ENCODE measurements around the gene EPB41. TPM values are rescaled to one million over a fixed set of nuclear protein-coding genes. Genes with fewer than 3 reads are reported as not detected.
"Not testable (repeated sequence)": the region's sequence is repeated elsewhere in the genome, so short reads cannot be mapped to it uniquely, and the experiment has no call there.

EPB41 gene
- total RNA-seq, 4 donors from 2014 or later, result 16.7 to 30.8 (median 21.7) TPM

DNA sequence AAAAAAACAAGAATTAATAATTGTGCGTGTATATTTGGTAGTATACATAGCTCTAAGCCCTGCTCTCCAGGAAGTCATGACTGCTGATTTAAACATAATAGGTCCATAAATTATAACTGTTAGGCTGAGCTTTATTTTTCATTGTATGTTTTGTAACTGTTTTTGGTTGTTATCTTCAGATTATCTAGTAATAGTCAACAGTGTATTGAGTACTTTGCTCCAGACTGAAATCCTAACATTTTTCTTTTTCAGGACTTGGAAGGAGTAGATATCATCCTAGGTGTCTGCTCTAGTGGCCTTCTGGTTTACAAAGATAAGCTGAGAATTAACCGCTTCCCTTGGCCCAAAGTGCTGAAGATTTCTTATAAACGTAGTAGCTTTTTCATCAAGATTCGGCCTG is 118.5 kb downstream of the EPB41 start:
- Histone ChIP-seq H3K4me3 (no peak overlapping the region), H3K9me3 (no peaks in the 10 kb centered on the region), H3K36me3 (peaks cover 0 to 16% of the 10 kb centered on the region in 2 donors), H3K4me1 (no peaks in the 10 kb centered on the region), H3K27ac (no peak overlapping the region), H3K27me3 (no peaks in the 10 kb centered on the region)
- WGBS, 2 donors (ENCODE audit: low coverage in 1 of 2), result 90 to 91% methylated on average over 4 of the region's 4 CpGs
- no peak for ATAC-seq
- TF ChIP-seq EP300 (IDR thresholded peaks at IDR 0.05) (no peak), POLR2A (IDR thresholded peaks at IDR 0.05) (no peak), POLR2AphosphoS5 (IDR thresholded peaks at IDR 0.05) (no peak)
- TF ChIP-seq, protein P1, sequence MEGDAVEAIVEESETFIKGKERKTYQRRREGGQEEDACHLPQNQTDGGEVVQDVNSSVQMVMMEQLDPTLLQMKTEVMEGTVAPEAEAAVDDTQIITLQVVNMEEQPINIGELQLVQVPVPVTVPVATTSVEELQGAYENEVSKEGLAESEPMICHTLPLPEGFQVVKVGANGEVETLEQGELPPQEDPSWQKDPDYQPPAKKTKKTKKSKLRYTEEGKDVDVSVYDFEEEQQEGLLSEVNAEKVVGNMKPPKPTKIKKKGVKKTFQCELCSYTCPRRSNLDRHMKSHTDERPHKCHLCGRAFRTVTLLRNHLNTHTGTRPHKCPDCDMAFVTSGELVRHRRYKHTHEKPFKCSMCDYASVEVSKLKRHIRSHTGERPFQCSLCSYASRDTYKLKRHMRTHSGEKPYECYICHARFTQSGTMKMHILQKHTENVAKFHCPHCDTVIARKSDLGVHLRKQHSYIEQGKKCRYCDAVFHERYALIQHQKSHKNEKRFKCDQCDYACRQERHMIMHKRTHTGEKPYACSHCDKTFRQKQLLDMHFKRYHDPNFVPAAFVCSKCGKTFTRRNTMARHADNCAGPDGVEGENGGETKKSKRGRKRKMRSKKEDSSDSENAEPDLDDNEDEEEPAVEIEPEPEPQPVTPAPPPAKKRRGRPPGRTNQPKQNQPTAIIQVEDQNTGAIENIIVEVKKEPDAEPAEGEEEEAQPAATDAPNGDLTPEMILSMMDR (IDR thresholded peaks at IDR 0.05), result no peak

DNA sequence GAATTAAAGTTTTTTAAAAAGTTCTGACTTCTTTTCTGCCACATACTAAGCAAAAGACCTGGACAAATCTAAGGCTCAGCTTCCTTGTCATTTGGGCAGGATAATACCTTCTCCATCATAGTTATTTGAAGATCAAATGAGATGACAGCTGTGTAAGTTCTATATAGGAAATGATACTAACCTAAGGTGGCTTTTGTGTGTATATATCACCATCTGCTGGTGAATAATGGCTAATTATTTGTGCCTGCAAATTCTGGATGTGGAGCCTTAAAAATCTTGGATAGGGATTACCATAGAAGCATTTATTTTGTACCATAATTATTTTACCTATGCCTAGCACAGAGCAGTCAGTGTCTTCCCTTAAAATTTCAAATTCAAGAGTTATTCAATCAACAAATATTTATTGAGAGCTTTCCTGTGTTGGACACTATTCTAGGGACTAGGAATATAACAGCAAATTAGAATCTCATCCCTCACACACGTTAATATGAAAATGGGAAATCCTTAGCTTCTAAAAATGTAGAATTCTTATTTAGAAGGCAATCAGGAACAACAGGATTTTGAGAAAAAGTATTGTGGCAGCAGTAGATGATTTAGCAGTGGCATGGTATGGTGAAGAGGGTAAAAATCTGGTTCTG is 119.6 kb downstream of the EPB41 start:
- Histone ChIP-seq H3K4me3 (no peak overlapping the region), H3K27ac (no peak overlapping the region), H3K27me3 (no peaks in the 10 kb centered on the region), H3K9me3 (no peaks in the 10 kb centered on the region), H3K4me1 (no peaks in the 10 kb centered on the region), H3K36me3 (peaks cover 0 to 16% of the 10 kb centered on the region in 2 donors)
- WGBS, 2 donors (ENCODE audit: low coverage in 1 of 2), result 56 to 75% methylated on average over 1 of the region's 1 CpG
- ATAC-seq, result no peak
- TF ChIP-seq, protein P1 (IDR thresholded peaks at IDR 0.05), result peak; percentile 48 to 79 (median 76)
- TF ChIP-seq POLR2AphosphoS5 (IDR thresholded peaks at IDR 0.05), result no peak

DNA sequence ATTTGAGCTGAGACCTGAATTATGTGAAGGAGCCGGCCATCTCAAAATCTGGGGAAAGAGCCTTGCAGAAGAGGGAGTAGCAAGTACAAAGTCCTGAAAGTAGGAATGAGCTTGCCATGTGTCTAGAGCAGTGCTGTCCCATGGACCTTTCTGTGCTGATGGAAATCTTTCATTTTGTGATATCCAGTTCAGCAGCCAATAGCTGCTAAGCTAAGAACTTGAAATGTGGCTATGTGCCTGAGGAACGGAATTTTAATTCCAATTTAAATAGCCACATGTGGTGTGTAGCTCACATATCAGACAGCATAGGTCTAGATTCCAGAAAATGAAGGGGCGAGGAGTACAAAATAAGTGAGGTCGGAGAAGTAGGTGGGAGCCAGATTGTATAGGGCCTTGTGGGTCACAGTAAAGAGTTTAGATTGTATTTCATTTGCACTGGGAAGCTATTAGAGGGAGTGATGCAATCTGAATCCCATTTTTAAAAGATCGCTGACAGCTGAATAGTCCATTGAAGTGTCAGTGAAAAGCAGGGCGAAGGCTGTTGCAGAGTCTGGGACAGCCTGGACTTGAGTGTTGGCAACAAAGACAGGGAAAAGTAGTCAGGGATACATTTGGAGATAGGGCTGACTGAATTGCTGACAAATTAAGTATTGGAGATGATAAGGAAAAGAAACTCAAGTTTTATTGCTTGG is 129.1 kb downstream of the EPB41 start:
- Histone ChIP-seq H3K27ac (peak overlapping the region in 1 of 4 donors; percentile 24), H3K4me3 (no peak overlapping the region), H3K4me1 (peaks cover 4 to 10% (median 4%) of the 10 kb centered on the region in 3 donors), H3K9me3 (no peaks in the 10 kb centered on the region), H3K36me3 (peaks cover 0 to 25% of the 10 kb centered on the region in 2 donors), H3K27me3 (no peaks in the 10 kb centered on the region)
- no peak for TF ChIP-seq POLR2A (IDR thresholded peaks at IDR 0.05)
- no peak for TF ChIP-seq EP300 (IDR thresholded peaks at IDR 0.05)
- TF ChIP-seq, protein P1 (IDR thresholded peaks at IDR 0.05), result no peak
- no peak for TF ChIP-seq POLR2AphosphoS5 (IDR thresholded peaks at IDR 0.05)
- ATAC-seq, result no peak
- WGBS, 2 donors (ENCODE audit: low coverage in 1 of 2), result 37 to 51% methylated on average over 6 of the region's 6 CpGs

DNA sequence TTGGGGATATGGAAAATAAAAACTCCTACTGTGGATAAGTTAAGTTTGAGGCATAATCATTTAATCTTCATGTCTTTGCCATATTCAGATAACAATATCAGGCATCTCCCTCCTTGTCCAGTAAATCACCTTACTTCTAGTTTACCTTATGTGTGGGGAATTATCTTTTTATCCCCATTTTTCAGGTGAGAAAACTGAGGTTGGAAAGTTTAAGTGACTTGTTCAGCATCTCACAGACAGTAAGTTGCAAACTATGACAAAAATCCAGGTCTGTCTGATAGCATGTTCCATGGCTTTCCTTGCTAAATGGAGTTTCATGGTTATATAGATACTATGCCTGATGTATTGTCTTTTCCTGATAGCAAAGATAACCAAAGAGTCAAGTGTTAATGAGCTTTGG is 129.6 kb downstream of the EPB41 start:
- Histone ChIP-seq H3K9me3 (no peaks in the 10 kb centered on the region), H3K27ac (no peak overlapping the region)

DNA sequence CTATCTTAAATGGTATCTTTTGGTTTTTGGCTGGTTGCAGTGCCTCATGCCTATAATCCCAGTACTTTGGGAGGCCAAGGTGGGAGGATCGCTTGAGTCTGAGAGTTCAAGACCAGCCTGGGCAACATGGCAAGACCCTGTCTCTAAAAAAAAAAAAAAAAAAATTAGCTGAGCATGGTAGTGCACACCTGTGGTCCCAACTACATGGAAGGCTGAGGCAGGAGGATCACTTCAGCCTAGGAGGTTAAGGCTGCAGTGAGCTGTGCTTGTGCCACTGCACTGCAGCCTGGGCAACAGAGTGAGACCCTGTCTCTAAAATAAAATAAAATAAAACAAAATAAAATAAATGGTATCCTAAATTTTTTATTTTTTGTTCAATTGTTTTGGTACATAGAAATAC is 131.3 kb downstream of the EPB41 start:
- not testable (repeated sequence) for H3K27me3 ChIP-seq, H3K27ac ChIP-seq, H3K9me3 ChIP-seq, ATAC-seq, H3K4me3 ChIP-seq
- Histone ChIP-seq H3K36me3 (peaks cover 0 to 10% of the 10 kb centered on the region in 2 donors), H3K4me1 (peaks cover 4 to 17% (median 4%) of the 10 kb centered on the region in 3 donors)
- WGBS, 2 donors (ENCODE audit: low coverage in 1 of 2), result 100% methylated on average over 1 of the region's 1 CpG; no CpG with 5 or more reads in 1 of the 2 donors

More for the DNA sequence above, 129.6 kb downstream of the EPB41 start:
- no peak for ATAC-seq
- TF ChIP-seq EP300 (IDR thresholded peaks at IDR 0.05), result no peak
- TF ChIP-seq, protein P1 (IDR thresholded peaks at IDR 0.05), result no peak
- no peak for TF ChIP-seq POLR2A (IDR thresholded peaks at IDR 0.05)
- no peak for TF ChIP-seq POLR2AphosphoS5 (IDR thresholded peaks at IDR 0.05)
- Histone ChIP-seq H3K36me3 (peaks cover 0 to 25% of the 10 kb centered on the region in 2 donors), H3K4me3 (no peak overlapping the region), H3K27me3 (no peaks in the 10 kb centered on the region), H3K4me1 (peaks cover 4 to 10% (median 4%) of the 10 kb centered on the region in 3 donors)
